Measurements from ENCODE around the gene NSUN6.
"Not testable (repeated sequence)": the region's sequence is repeated elsewhere in the genome, so short reads cannot be mapped to it uniquely, and the experiment has no call there.

NSUN6 gene

GRCh38 chr10:18607503-18608378 is 43.6 kb downstream of the NSUN6 start:
- DNase-seq, result no peak

DNA sequence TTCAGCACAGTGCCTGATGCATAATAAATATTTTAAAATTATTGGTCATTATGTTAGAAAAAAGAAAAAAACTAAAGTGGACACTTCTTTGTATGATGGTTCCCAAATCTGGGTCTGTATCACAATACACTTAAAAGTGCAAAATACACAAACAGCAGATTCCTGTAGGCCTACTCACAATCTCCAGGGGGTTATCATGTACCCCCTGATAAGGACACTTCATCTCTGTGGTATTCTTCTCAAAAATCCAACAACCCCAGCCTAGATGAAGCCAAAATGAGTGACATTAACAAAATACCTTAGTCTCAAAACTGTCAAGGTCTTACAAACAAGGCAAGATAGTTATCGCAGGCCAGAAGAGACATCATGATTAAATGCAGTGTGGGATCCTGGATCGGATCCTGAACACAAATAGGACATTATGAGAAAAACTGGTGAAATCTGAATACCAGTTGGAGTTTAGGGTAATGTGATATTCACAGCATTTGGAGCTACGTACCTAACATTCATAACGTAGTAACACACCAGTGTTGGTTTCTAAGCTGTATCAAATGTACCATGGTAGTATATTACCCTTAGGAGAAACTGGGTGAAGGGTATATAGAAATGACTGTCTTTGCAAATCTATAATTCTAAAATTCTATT is 45.2 kb downstream of the NSUN6 start:
- no peak for DNase-seq

DNA sequence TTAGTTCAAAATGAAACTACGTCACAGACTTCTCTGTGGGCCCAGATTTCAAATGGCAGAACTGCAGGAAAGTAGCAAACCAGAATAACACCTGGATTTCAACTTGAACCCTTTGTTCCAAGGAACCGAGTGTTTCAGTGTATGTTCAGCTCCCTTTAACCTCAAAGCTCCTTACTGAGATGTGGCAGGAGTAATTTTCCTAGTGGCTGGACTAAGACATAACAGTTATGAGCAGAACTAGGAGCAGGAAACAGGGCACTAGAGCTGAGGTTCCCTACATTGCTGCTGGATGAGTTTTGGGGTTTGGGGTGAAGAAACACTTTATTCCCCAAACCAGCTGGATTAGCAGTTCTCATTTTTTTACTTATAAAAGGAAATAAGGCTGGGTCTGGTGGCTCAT is 50.1 kb downstream of the NSUN6 start:
- no peak for DNase-seq

DNA sequence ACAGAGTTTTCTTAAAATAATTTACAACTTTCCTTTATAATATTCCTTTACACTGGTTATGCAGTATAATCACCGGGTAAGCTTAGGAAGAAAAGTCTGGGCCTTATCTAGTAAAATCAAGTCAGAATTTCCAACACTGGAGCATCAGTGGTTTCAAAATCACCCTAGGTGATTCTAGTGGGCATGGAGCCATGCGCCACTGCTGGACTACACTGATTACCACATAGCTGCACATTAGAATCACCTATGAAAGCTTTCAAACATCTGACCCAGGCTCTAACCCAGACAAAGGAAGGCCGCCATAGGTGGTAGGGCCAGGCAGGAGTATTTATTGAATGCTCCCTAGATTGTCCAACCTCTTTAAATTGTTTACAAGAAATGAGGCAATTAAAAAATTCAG is 52.0 kb downstream of the NSUN6 start:
- DNase-seq, result no peak

- peak; percentile 14 for DNase-seq
Observed at GRCh38 chr10:18594574-18595156, 56.7 kb downstream of the NSUN6 start.

DNA sequence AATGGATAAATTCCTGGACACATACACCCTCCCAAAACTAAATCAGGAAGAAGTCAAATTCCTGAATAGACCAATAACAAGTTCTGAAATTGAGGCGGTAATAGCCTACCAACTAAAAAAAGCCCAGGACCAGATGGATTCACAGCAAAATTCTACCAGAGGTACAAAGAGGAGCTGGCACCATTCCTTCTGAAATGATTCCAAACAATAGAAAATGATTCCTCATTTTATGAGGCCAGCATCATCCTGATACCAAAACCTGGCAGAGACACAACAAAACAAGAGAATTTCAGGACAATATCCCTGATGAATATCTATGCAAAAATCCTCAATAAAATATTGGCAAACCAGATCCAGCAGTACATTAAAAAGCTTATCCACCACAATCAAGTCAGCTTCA is 60.2 kb downstream of the NSUN6 start:
- DNase-seq, result not testable (repeated sequence)

GRCh38 chr10:18586637-18587036 is 64.8 kb downstream of the NSUN6 start:
- DNase-seq, result not testable (repeated sequence)

- DNase-seq, result no peak
Observed at GRCh38 chr10:18583575-18584270, 67.7 kb downstream of the NSUN6 start.

DNA sequence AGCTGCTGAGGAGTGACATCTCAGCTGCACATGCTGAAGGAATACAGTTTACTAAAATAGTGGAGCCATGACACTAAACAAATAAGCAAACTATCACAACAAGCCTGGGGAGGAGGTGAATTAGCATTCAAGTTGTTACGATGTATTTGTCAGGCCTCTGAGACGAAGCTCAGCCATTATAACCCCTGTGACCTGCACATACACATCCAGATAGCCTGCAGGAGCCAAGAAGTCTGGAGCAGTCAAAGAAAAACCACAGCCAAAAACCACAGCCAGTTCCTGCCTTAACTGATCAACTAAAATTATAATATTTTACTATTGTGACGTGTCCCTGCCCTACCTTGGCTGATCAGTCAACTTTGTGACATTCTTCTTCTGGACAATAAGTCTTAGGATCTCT is 68.6 kb downstream of the NSUN6 start:
- DNase-seq, result peak; percentile 42

GRCh38 chr10:18577823-18578685 is 73.3 kb downstream of the NSUN6 start:
- peak; percentile 32 for DNase-seq

DNA sequence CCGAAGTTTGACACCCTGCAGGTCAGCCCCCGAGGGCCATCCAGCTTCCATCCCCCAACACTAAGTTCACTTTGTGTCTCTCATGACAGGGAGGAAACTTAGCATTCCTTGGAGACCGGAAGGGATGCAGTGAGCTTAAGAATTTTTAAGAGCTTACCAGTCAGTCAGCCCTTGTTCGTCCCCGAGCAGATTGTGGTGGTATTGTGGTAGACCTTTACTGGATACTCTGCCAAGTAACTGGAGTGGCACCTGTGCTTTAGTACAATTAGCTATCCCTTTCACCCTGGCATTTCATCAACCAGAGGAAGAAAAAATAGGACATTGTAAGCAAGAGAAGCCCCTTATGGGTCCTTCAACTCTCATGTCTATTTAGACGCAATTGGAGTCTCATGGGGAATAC is 74.8 kb downstream of the NSUN6 start:
- no peak for DNase-seq

DNA sequence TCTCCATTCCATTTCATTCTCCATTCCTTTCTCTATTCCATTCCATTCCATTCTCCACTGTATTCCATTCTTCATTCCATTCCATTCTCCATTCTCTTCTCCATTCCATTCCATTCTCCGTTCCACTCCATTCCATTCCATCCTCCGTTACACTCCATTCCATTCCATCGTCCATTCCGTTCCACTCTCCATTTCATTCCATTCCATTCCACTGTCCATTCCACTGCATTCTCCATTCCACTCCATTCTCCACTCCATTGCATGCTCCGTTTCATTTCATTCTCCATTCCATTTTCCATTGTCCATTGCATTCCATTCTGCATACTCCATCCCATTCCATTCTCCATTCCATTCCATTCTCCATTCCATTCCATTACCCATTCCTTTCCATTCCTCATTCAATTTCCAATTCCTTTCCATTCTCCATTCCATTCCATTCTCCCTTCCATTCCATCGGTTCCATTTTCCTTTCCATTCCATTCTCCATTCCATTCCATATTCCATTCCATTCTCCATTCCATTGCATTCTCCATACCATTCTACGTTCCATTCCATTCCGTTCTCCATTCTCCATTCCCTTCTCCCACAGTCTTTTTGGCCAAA is 78.3 kb downstream of the NSUN6 start:
- DNase-seq, result no peak

GRCh38 chr10:18571780-18572179 is 79.6 kb downstream of the NSUN6 start:
- DNase-seq, result no peak

DNA sequence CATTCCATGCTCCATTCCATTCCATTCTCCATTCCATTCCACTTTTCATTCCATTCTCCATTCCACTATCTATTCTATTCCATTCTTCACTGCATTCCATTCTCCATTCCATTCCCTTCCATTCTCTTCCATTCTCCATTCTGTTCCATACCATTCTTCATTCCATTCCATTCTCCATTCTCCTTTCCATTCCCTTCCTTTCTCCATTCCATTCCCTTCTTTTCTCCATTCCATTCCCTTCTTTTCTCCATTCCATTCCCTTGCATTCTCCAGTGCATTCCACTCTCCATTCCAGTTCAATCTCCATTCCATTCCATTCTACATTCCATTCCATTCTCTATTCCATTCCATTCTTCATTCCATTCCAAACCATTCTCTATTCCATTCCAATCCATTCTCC is 80.3 kb downstream of the NSUN6 start:
- no peak for DNase-seq

DNA sequence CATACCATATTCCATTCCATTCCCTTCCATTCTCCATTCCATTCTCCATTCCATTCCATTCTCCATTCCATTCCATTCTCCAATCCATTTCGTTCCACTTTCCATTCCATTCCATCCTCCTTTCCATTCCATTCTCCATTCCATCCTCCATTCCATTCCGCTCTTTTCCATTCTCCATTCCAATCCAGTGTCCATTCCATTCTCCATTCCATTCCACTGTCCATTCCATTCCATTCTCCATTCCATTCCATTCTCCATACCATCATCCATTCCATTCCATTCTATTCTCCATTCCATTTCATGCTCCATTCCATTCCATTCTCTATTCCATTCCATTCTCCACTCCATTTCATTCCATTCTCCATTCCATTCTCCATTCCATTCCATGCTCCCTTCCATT is 81.0 kb downstream of the NSUN6 start:
- DNase-seq, result not testable (repeated sequence)

GRCh38 chr10:18567343-18567856 is 84.0 kb downstream of the NSUN6 start:
- DNase-seq, result no peak

GRCh38 chr10:18566177-18566576 is 85.2 kb downstream of the NSUN6 start:
- no peak for DNase-seq

GRCh38 chr10:18565006-18565405 is 86.4 kb downstream of the NSUN6 start:
- no peak for DNase-seq

DNA sequence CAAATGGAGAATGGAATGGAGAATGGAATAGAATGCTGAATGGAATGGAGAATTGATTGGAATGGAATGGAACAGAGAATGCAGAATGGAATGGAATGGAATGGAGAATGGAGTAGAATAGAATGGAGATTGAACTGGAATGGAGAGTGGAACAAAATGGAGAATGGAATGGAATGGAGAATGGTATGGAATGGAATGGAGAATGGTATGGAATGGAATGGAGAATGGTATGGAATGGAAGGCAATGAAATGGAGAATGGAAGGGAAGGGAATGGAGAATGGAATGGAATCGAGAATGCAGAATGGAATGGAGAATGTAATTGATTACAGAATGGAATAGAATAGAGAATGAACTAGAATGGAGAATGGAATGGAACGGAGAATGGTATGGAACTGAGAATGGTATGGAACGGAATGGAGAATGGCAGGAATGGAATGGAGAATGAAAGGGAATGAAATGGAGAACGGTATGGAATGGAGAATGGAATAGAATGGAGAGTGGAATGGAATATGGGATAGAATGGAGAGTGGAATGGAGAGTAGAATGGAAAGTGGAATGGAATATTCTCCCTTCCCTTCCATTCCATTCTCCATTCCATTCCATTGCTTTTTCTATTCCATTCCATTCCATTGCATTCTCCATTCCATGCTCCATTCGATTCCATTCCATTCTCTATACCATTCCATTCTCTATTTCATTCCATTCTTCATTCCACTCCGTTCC is 88.2 kb downstream of the NSUN6 start:
- no peak for DNase-seq

GRCh38 chr10:18561861-18562551 is 89.4 kb downstream of the NSUN6 start:
- DNase-seq, result no peak
